K562 (cell line): ENCODE data around the gene MYL12B. TPM values are rescaled to one million over a fixed set of nuclear protein-coding genes. Genes with fewer than 3 reads are reported as not detected.

Experiments
- ATAC-seq: fragments of 200-7000 bp; cut with Tn5 transposase; 3 replicates; pipeline ENCODE4 v1.9.1; 2020; ENCODE audit warnings: moderate library complexity
- BruUV-seq: library from RNA; stranded (reverse); fragments of 400-500 nt; replicated peaks from 2 replicates; lab custom pipeline; 2021; lab: Mats Ljungman, UMichigan
- CTCF ChIA-PET: fragments of 300-600 bp; formaldehyde crosslinking; extraction: SDS; loops from one replicate; lab custom pipeline; 2021; ENCODE audit warnings: low intra/inter-chr PET ratio; lab: Yijun Ruan, JAX
- POLR2A ChIA-PET: fragments of 300-600, 350-650 bp; sonication (Branson Sonifier 250); formaldehyde crosslinking; extraction: SDS; loops from one replicate; lab custom pipeline; 2021; ENCODE audit warnings: antibody characterized with exemption, inconsistent platforms; lab: Yijun Ruan, JAX
- DNase-seq, 4 experiments: peaks; one replicate each; pipeline versions ENCODE4 v3.0.0 to v3.0.0-alpha.2; 2011 to 2018; ENCODE audit warnings: low spot score in 3 of 4, mixed read lengths in 3 of 4; ENCODE audit errors: extremely low read depth in 1 of 4
- FAIRE-seq: peaks from 2 replicates; lab custom pipeline; 2011; peaks lifted over from hg19 to GRCh38; lab: Jason Lieb, UNC
- H2AFZ ChIP-seq: 2 replicates; pipeline ENCODE4 v1.6.0; 2011; ENCODE audit warnings: low read depth, low read length, control low read depth, inconsistent platforms
- H3K27ac ChIP-seq: fragments of 200-600 bp; 3 replicates; pipeline ENCODE4 v1.8.0; 2011; ENCODE audit warnings: low read depth, mild to moderate bottlenecking, control low read depth, inconsistent platforms, low read length, moderate library complexity, mixed read lengths; ENCODE audit errors: extremely low read depth
- H3K27me3 ChIP-seq, 2 experiments: fragments of 300-600 bp in 1 of 2; 2 replicates in 1 of 2; 3 replicates in 1 of 2; pipeline versions ENCODE4 v1.6.0 to v1.8.0; 2011; ENCODE audit warnings: inconsistent platforms in 2 of 2, low read length in 2 of 2, mild to moderate bottlenecking in 1 of 2, mixed read lengths in 1 of 2, moderate library complexity in 1 of 2; ENCODE audit not compliant: control insufficient read depth in 2 of 2, insufficient read depth in 2 of 2
- H3K36me3 ChIP-seq: fragments of 300-600 bp; 3 replicates; pipeline ENCODE4 v1.8.0; 2011; ENCODE audit warnings: mild to moderate bottlenecking, low read length, inconsistent platforms; ENCODE audit not compliant: control insufficient read depth, insufficient read depth
- H3K4me1 ChIP-seq, 2 experiments: fragments of 200-600 bp in 1 of 2; replicated peaks in 1 of 2; 2 replicates in 1 of 2; 3 replicates in 1 of 2; pipeline versions ENCODE4 v1.5.1 to v1.8.0; 2011; ENCODE audit warnings: inconsistent platforms in 2 of 2, low read length in 2 of 2, mild to moderate bottlenecking in 1 of 2, mixed read lengths in 1 of 2, moderate library complexity in 1 of 2; ENCODE audit not compliant: control insufficient read depth in 2 of 2, insufficient read depth in 2 of 2
- H3K4me2 ChIP-seq: 2 replicates; pipeline ENCODE4 v1.6.1; 2011; ENCODE audit warnings: low read length, control low read depth, inconsistent platforms, mixed read lengths; ENCODE audit not compliant: insufficient read depth
- H3K4me3 ChIP-seq: fragments of 200-600 bp; sonication (generic), shearing (Covaris generic); 2 replicates; pipeline ENCODE4 v1.5.1; 2016; ENCODE audit warnings: control low read depth, inconsistent platforms
- H3K79me2 ChIP-seq: fragments of 200-600 bp; 3 replicates; pipeline ENCODE4 v1.8.0; 2011; ENCODE audit warnings: low read length, inconsistent platforms; ENCODE audit not compliant: control insufficient read depth, insufficient read depth
- H3K9ac ChIP-seq, 2 experiments: 2 replicates each; pipeline versions ENCODE4 v1.6.0 to v1.6.1; 2011; ENCODE audit warnings: low read depth in 2 of 2, low read length in 2 of 2, control low read depth in 1 of 2, inconsistent platforms in 1 of 2, mild to moderate bottlenecking in 1 of 2, mixed read lengths in 1 of 2; ENCODE audit not compliant: insufficient read depth in 1 of 2
- H3K9me1 ChIP-seq: one replicate; pipeline ENCODE4 v1.6.0; 2011; ENCODE audit warnings: inconsistent platforms, mild to moderate bottlenecking, low read length, moderate library complexity; ENCODE audit not compliant: control insufficient read depth, insufficient read depth
- H3K9me3 ChIP-seq: replicated peaks from 2 replicates; pipeline ENCODE4 v1.5.1; 2011; ENCODE audit warnings: low read depth, low read length, inconsistent platforms; ENCODE audit not compliant: control insufficient read depth, insufficient read depth
- H4K20me1 ChIP-seq: replicated peaks from 2 replicates; pipeline ENCODE4 v1.6.1; 2011; ENCODE audit warnings: low read length, inconsistent platforms, mixed read lengths; ENCODE audit not compliant: control insufficient read depth, insufficient read depth
- CTCF ChIP-seq, 3 experiments: IDR thresholded peaks in 2 of 3; conservative IDR thresholded peaks in 1 of 3; 2 replicates each; pipeline ENCODE4 v1.5.1; 2011 to 2012; ENCODE audit warnings: low read length in 3 of 3, mild to moderate bottlenecking in 3 of 3, control low read depth in 2 of 3, improper control_type of control experiment in 1 of 3, inconsistent platforms in 1 of 3, low read depth in 1 of 3, mixed read lengths in 1 of 3, moderate library complexity in 1 of 3; ENCODE audit not compliant: insufficient read depth in 2 of 3
- GATAD2B ChIP-seq: fragments of 450-650 bp; IDR thresholded peaks from 2 replicates; pipeline ENCODE4 v1.6.1; 2017; ENCODE audit warnings: mild to moderate bottlenecking, borderline replicate concordance
- MYNN ChIP-seq, 2 experiments: sonication (generic); formaldehyde crosslinking in 1 of 2; IDR thresholded peaks; 2 replicates each; pipeline versions ENCODE4 v1.5.0 to v1.6.1; 2016 to 2020; ENCODE audit warnings: antibody characterized with exemption in 1 of 2, missing genetic modification reagents in 1 of 2
- POLR2AphosphoS2 ChIP-seq: IDR thresholded peaks from 2 replicates; pipeline ENCODE4 v1.6.1; 2012; ENCODE audit warnings: low read length, improper control_type of control experiment
- POLR2B ChIP-seq: fragments of 450-650 bp; IDR thresholded peaks from 2 replicates; pipeline ENCODE4 v1.6.1; 2018; ENCODE audit warnings: low read depth; ENCODE audit not compliant: partially characterized antibody
- RAD21 ChIP-seq, 2 experiments: fragments of 250-450 bp in 1 of 2; fragments of 450-650 bp in 1 of 2; sonication (Bioruptor Pico) in 1 of 2; formaldehyde crosslinking in 1 of 2; IDR thresholded peaks in 1 of 2; conservative IDR thresholded peaks in 1 of 2; 2 replicates each; pipeline versions ENCODE4 v1.4.0 to v1.8.0; 2020 to 2022; ENCODE audit warnings: mild to moderate bottlenecking in 2 of 2, moderate library complexity in 1 of 2
- SUPT5H ChIP-seq: fragments of 450-650 bp; IDR thresholded peaks from 2 replicates; pipeline ENCODE4 v1.6.1; 2016
- ZNF655 ChIP-seq: fragments of 250-450 bp; sonication (Bioruptor Pico); IDR thresholded peaks from 2 replicates; pipeline ENCODE4 v1.5.0; 2021
- WGBS: fragments of 100-300 bp; shearing (Covaris generic); methylation state at CpG from one replicate; pipeline ENCODE4 v1.1.6; 2016; ENCODE audit warnings: low coverage, mixed read lengths; ENCODE audit not compliant: insufficient coverage; ENCODE audit errors: missing lambda C conversion rate; 5-methylcytosine and 5-hydroxymethylcytosine counted together
- in situ Hi-C: fragments of 300-500 bp; cut with MboI; formaldehyde crosslinking; loops from 4 replicates; pipeline ENCODE4 v1.15.0; 2018; ENCODE audit warnings: inconsistent platforms, mixed read lengths
- intact Hi-C: fragments of 100-400 bp; cut with micrococcal nuclease; formaldehyde crosslinking; loops from 2 replicates; pipeline ENCODE4 v1.14.2; 2022
- polyA plus RNA-seq, 8 experiments: library from polyadenylated mRNA; depleted of rRNA in 4 of 8; stranded (reverse) in 5 of 8; unstranded in 3 of 8; fragments of >200 nt; fragmentation: Nextera tagmentation in 2 of 8; fragmentation: Illumina TruSeq in 1 of 8; extraction: Ambion mirVana in 2 of 8; extraction: Trizol in 1 of 8; gene quantifications; 2 replicates each; pipeline versions ENCODE4 v1.2.1 to v1.2.3, GENCODE V29; 2011 to 2014; ENCODE audit warnings: inconsistent platforms in 1 of 8, missing spikeins in 1 of 8
- total RNA-seq, 7 experiments: library from RNA; depleted of rRNA in 6 of 7; stranded (reverse); fragments of >200 nt in 6 of 7; fragmentation: Illumina TruSeq in 2 of 7; extraction: Trizol in 2 of 7; gene quantifications; 2 replicates each; pipeline versions ENCODE4 v1.2.1 to v1.2.3, GENCODE V29; 2011 to 2021; ENCODE audit warnings: low replicate concordance in 1 of 7
- TF ChIP-seq, protein P1 (sequence below): fragments of 250-450 bp; sonication (Bioruptor Pico); IDR thresholded peaks from 2 replicates; pipeline ENCODE4 v1.4.0; 2020

The MYL12B gene
- total and polyA plus RNA-seq, 9 of the 15 experiments (the other 6 are each of a cell fraction or from before 2014, with no cell fraction given): 220 to 995 (median 463) TPM

GRCh38 chr18:3279201-3280185, 17.6 kb downstream of the MYL12B start:
- TF ChIP-seq ZNF655: 0 out of 2 replicates have a peak, but pooled peaks have one; percentile 22
- peak; percentile 86 for TF ChIP-seq POLR2AphosphoS2
- TF ChIP-seq GATAD2B: no peak
- TF ChIP-seq RAD21 (CRISPR knock-in tag; conservative IDR thresholded peaks at IDR 0.05 in 1 of 2, IDR thresholded peaks at IDR 0.05 in 1 of 2): peak in 1 of 2 experiments; percentile 53; a peak in 1 of 4 replicates
- TF ChIP-seq POLR2B: peak; percentile 23
- TF ChIP-seq MYNN (IDR thresholded peaks at IDR 0.05): 0 out of 2 replicates have a peak, but pooled peaks have one; percentile 20
- no peak for TF ChIP-seq MYNN (CRISPR knock-in tag; IDR thresholded peaks at IDR 0.05)
- TF ChIP-seq, protein P1, sequence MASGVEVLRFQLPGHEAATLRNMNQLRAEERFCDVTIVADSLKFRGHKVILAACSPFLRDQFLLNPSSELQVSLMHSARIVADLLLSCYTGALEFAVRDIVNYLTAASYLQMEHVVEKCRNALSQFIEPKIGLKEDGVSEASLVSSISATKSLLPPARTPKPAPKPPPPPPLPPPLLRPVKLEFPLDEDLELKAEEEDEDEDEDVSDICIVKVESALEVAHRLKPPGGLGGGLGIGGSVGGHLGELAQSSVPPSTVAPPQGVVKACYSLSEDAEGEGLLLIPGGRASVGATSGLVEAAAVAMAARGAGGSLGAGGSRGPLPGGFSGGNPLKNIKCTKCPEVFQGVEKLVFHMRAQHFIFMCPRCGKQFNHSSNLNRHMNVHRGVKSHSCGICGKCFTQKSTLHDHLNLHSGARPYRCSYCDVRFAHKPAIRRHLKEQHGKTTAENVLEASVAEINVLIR (CRISPR knock-in tag): no peak
- TF ChIP-seq SUPT5H: peak; percentile 32
- peak in 2 of 3 experiments; percentile 20 to 22; a peak in 2 of 6 replicates for TF ChIP-seq CTCF (IDR thresholded peaks at IDR 0.05 in 2 of 3, conservative IDR thresholded peaks at IDR 0.05 in 1 of 3; ENCODE audit: insufficient read depth in 2 of 3, low read depth in 1 of 3, low read length in 3 of 3)
- TF ChIP-seq, all 486 proteins: peak for 7
- peak; percentile 75 for ATAC-seq
- no peak overlapping the region for H3K4me2 ChIP-seq
- H3K9me3 ChIP-seq: no peaks in the 10 kb centered on the region
- no TSS peak for BruUV-seq
- H2AFZ ChIP-seq: no peak overlapping the region
- FAIRE-seq: no peak
- ChIA-PET POLR2A (interaction anchor here (0.6 to 1.1 kb wide), 7 partner anchors 15 to 591 kb away, joined by 3 to 5 read pairs (median 3); no protein-coding TSS in a partner anchor), CTCF (interaction anchor here (4.0 to 5.0 kb wide), 2 partner anchors 175 to 386 kb away, joined by 42 to 83 read pairs; no protein-coding TSS in a partner anchor)
- WGBS: 39% methylated on average over 14 of the region's 14 CpGs
- H3K36me3 ChIP-seq: peaks cover 44% of the 10 kb centered on the region
- no peaks in the 10 kb centered on the region for H4K20me1 ChIP-seq
- in situ Hi-C loops: loop anchor here (5.0 to 10.0 kb wide), 5 partner anchors 308 to 1775 kb away; no protein-coding TSS in a partner anchor
- H3K4me1 ChIP-seq: peaks cover 4 to 8% of the 10 kb centered on the region in 2 experiments; a peak in 4 of 5 replicates
- H3K9me1 ChIP-seq: no peaks in the 10 kb centered on the region
- H3K9ac ChIP-seq: no peak overlapping the region
- H3K27ac ChIP-seq: no peak overlapping the region
- intact Hi-C loops: loop anchor here (5.0 kb wide), 1 partner anchor 718 kb away; no protein-coding TSS in a partner anchor
- H3K27me3 ChIP-seq: no peaks in the 10 kb centered on the region
- no peak overlapping the region for H3K4me3 ChIP-seq
- H3K79me2 ChIP-seq: no peaks in the 10 kb centered on the region
- DNase-seq: peak in 1 of 4 experiments; percentile 29
